ENCODE measurements around the gene NARF. TPM values are rescaled to one million over a fixed set of nuclear protein-coding genes. Genes with fewer than 3 reads are reported as not detected.

Gene NARF
- total RNA-seq, 1 experiment from 2014 or later = 20.6 TPM

DNA sequence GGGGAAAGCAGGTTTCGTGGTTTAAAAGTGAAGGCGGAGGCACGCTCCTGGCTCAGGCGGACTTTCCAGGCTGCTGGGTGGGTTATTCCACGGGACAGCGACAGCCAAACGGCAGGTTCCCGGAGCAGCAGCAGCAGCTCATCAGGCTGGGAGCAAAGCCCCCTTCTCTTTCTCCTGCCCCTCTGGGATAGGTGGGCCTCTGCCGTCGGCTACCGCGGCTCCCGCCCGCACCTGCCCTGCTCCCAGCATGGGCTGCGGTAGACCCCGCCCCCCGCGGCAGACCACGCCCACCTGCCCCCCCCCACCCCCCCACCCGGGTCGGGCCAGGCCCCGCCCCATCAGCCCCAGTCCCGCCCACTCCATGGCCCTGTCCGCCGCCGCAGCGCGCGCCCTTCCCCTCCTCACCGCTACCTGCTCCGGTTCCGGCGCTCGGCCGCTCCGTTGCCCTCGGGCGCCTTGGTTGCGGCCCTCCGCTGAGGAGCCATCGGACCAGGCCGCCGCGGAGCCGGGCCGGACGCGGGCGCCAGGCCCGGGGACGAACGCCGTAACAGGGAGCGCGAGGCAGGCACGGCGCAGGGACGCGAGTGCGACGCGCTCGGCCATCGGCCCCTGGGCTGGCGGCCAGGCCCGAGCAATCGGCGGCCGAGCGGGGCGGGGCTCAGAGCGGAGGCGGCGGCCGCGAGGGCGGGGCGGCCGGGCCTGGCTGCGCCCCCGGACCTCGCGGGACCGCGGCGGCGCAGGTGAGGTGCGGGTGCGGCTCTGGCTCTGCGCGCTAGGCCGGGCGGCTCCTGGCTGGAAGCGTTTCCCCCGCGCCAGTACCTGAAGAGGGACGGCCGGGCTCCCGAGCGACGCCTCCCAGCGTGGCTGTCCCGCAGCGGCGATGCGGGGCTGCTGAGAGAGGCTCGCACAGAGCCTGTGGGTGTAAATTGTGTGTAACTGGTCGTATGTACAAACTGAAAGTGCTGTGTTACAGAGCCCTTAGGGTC, 40.2 kb upstream of the NARF start, which contains the start of the genes HEXD and OGFOD3:
Gene HEXD (plus strand): TSS at position 347 of the 986 bp plus-strand sequence. CDS start 1,453 bp downstream, outside the sequence.
Gene OGFOD3 (minus strand): TSS at position 586 of the 986 bp plus-strand sequence. CDS start 101 bp downstream, at position 485.
- Mint-ChIP-seq H3K9me3 (ENCODE audit: unreplicated experiment) (peaks cover 8% of the 10 kb centered on the region), H3K27me3 (ENCODE audit: insufficient read depth, unreplicated experiment) (no peaks in the 10 kb centered on the region), H3K4me1 (ENCODE audit: insufficient read depth, unreplicated experiment) (no peaks in the 10 kb centered on the region), H3K4me3 (ENCODE audit: unreplicated experiment) (peak within 1 kb of the TSS; percentile 71), H3K36me3 (ENCODE audit: insufficient read depth, unreplicated experiment) (peaks cover 14% of the 10 kb centered on the region), H3K27ac (ENCODE audit: low read depth, unreplicated experiment) (no peak within 1 kb of the TSS)
- CTCF ChIA-PET = interaction anchor here (0.6 to 1.4 kb wide), 5 partner anchors 61 to 136 kb away, joined by 3 to 8 read pairs (median 3); no protein-coding TSS in a partner anchor
- DNase-seq (ENCODE audit: unreplicated experiment) = peak; percentile 78
- intact Hi-C loops (cut with micrococcal nuclease) = loop anchor here (10.0 kb wide), 2 partner anchors 107 to 137 kb away; no protein-coding TSS in a partner anchor
- POLR2A ChIA-PET = interaction anchor here (0.7 to 1.8 kb wide), 16 partner anchors 10 to 229 kb away, joined by 3 to 12 read pairs (median 4); partner anchors contain the start of genes FOXK2 and NARF
- TF ChIP-seq, protein P1, sequence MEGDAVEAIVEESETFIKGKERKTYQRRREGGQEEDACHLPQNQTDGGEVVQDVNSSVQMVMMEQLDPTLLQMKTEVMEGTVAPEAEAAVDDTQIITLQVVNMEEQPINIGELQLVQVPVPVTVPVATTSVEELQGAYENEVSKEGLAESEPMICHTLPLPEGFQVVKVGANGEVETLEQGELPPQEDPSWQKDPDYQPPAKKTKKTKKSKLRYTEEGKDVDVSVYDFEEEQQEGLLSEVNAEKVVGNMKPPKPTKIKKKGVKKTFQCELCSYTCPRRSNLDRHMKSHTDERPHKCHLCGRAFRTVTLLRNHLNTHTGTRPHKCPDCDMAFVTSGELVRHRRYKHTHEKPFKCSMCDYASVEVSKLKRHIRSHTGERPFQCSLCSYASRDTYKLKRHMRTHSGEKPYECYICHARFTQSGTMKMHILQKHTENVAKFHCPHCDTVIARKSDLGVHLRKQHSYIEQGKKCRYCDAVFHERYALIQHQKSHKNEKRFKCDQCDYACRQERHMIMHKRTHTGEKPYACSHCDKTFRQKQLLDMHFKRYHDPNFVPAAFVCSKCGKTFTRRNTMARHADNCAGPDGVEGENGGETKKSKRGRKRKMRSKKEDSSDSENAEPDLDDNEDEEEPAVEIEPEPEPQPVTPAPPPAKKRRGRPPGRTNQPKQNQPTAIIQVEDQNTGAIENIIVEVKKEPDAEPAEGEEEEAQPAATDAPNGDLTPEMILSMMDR (IDR thresholded peaks at IDR 0.05; ENCODE audit: unreplicated experiment) = no peak
- BruUV-seq (replicated peaks) = no TSS peak

DNA sequence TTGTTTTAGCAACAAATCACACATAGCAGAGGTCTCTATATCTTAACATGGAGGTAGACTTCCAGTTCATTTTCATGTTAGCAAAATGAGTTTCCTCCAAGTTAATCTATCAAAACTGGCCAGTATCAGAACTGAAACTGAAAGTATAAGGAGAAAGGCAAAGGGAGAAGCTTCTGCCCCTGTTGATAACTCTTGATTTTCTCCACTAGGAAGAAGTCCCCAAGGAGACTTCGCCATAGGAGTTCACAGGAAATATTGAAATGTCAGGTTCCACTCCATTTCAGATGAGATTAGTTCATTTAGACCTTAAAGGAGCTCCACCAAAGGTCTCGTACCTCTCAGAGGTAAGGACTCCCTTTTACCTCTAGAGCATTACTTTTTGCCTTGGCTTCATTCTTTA, 39.0 kb upstream of the NARF start:
- TF ChIP-seq, protein P1 (IDR thresholded peaks at IDR 0.05; ENCODE audit: unreplicated experiment) = no peak
- Mint-ChIP-seq H3K4me3 (ENCODE audit: unreplicated experiment) (peak overlapping the region; percentile 71), H3K4me1 (ENCODE audit: insufficient read depth, unreplicated experiment) (no peaks in the 10 kb centered on the region), H3K27me3 (ENCODE audit: insufficient read depth, unreplicated experiment) (no peaks in the 10 kb centered on the region), H3K27ac (ENCODE audit: low read depth, unreplicated experiment) (no peak overlapping the region), H3K9me3 (ENCODE audit: unreplicated experiment) (peaks cover 8% of the 10 kb centered on the region), H3K36me3 (ENCODE audit: insufficient read depth, unreplicated experiment) (peaks cover 10% of the 10 kb centered on the region)
- no TSS peak for BruUV-seq (replicated peaks)
- POLR2A ChIA-PET = interaction anchor here (0.6 to 1.8 kb wide), 13 partner anchors 8 to 228 kb away, joined by 3 to 12 read pairs (median 4); partner anchors contain the start of genes FOXK2 and NARF
- intact Hi-C loops (cut with micrococcal nuclease) = loop anchor here (10.0 kb wide), 2 partner anchors 105 to 135 kb away; no protein-coding TSS in a partner anchor
- DNase-seq (ENCODE audit: unreplicated experiment) = no peak
- CTCF ChIA-PET = interaction anchor here (0.5 to 1.4 kb wide), 3 partner anchors 108 to 397 kb away, joined by 3 to 4 read pairs (median 3); no protein-coding TSS in a partner anchor

DNA sequence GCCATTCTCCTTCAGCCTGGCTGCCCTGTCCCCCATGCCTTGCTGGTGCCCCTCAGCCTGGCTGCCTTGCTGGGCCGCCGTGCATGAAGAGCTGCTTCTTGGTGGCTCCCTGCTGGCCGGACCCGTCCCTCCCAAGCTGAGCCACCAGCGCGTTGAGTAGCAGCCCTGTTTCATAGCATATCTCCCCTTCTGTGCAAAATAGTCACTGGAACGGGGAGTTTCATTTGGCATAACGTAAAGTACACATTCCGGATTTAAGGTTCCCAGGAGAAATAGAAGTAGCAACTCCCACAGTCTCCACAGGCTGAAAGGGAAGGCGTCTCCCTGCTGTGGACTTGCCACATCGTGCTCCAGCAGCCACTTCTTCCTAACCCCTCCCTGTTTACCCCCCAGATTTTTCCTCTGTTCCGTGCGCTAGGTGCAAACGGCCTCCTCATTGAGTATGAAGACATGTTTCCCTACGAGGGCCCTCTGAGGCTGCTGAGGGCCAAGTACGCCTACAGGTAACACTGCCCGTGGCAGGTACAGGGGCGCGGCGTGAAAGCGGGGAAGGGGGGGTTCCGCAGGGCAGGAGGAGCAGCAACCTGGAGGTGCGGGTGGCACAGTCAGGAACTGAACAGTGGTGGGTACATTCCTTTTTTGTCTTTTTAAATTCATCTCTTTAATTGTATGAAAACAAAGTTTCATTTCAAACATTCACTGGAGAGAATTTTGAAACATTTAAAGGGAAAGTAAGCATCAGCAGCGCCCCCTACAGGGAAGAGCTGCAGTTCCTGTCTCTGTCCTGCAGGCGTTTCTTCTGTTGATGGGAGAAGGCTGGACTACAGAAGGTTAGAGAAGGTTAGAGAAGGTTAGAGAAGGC, 34.3 kb upstream of the NARF start:
- peaks cover 8% of the 10 kb centered on the region for H3K9me3 Mint-ChIP-seq (ENCODE audit: unreplicated experiment)
- TF ChIP-seq, protein P1 (IDR thresholded peaks at IDR 0.05; ENCODE audit: unreplicated experiment) = peak; percentile 49
- no peak overlapping the region for H3K4me3 Mint-ChIP-seq (ENCODE audit: unreplicated experiment)
- POLR2A ChIA-PET = interaction anchor here (0.6 kb wide), 1 partner anchor 25 kb away, joined by 3 read pairs; no protein-coding TSS in a partner anchor
- intact Hi-C loops (cut with micrococcal nuclease) = no loop called here
- CTCF ChIA-PET = interaction anchor here (0.7 to 0.8 kb wide), 2 partner anchors 71 to 443 kb away, joined by 3 to 5 read pairs; no protein-coding TSS in a partner anchor
- H3K27ac Mint-ChIP-seq (ENCODE audit: low read depth, unreplicated experiment) = no peak overlapping the region
- BruUV-seq (replicated peaks) = no TSS peak
- H3K4me1 Mint-ChIP-seq (ENCODE audit: insufficient read depth, unreplicated experiment) = no peaks in the 10 kb centered on the region
- H3K27me3 Mint-ChIP-seq (ENCODE audit: insufficient read depth, unreplicated experiment) = no peaks in the 10 kb centered on the region
- H3K36me3 Mint-ChIP-seq (ENCODE audit: insufficient read depth, unreplicated experiment) = peaks cover 10% of the 10 kb centered on the region
- peak; percentile 47 for DNase-seq (ENCODE audit: unreplicated experiment)

All from MCF 10A (cell line).